Upper lobe of left lung (tissue), 4 donors: ENCODE results near the gene AURKA.

ENCODE experiments used
- EP300 ChIP-seq, 4 donors: sonication (generic); formaldehyde crosslinking; IDR thresholded peaks; one replicate each; pipeline ENCODE4 v1.5.1; 2017; ENCODE audit warnings: antibody characterized with exemption in 4 of 4, control low read depth in 2 of 4
- POLR2A ChIP-seq, 4 donors: fragments of 450-650 bp; IDR thresholded peaks; one replicate each; pipeline ENCODE4 v1.5.1; 2016 to 2017; ENCODE audit warnings: antibody characterized with exemption in 4 of 4, mild to moderate bottlenecking in 2 of 4
- POLR2AphosphoS5 ChIP-seq, 2 donors: sonication (generic); formaldehyde crosslinking; IDR thresholded peaks; one replicate each; pipeline ENCODE4 v1.5.1; 2017; ENCODE audit warnings: antibody characterized with exemption in 2 of 2

- TF ChIP-seq EP300 (IDR thresholded peaks at IDR 0.05): no peak
- no peak for TF ChIP-seq POLR2A (IDR thresholded peaks at IDR 0.05)
- no peak for TF ChIP-seq POLR2AphosphoS5 (IDR thresholded peaks at IDR 0.05)
These were observed 43.7 kb downstream of the AURKA start for GRCh38 chr20:56348305-56348693.
